HCT116 (cell line): ENCODE results near the gene INPP5F. TPM values are rescaled to one million over a fixed set of nuclear protein-coding genes. Genes with fewer than 3 reads are reported as not detected.

Experiments used
- ATAC-seq: fragments of 200-7000 bp; cut with Tn5 transposase; 2 replicates; pipeline ENCODE4 v1.9.1; 2020; ENCODE audit warnings: mild to moderate bottlenecking, moderate library complexity
- BruUV-seq: library from RNA; stranded (reverse); fragments of 400-500 nt; replicated peaks from 2 replicates; lab custom pipeline; 2021; lab: Mats Ljungman, UMichigan
- CTCF ChIA-PET: fragments of 300-600 bp; sonication (Branson Sonifier 250); formaldehyde crosslinking; loops from one replicate; lab custom pipeline; 2021; ENCODE audit warnings: antibody characterized with exemption; lab: Charles Lee
- POLR2A ChIA-PET: fragments of 300-600, 350-600 bp; sonication (Branson Sonifier 250); formaldehyde crosslinking; loops from one replicate; lab custom pipeline; 2021; ENCODE audit warnings: antibody characterized with exemption; lab: Charles Lee
- RAD21 ChIA-PET, 2 experiments: fragments of 300-600 bp; sonication (Branson Sonifier 250); formaldehyde crosslinking; loops; one replicate each; lab custom pipeline; 2023; ENCODE audit warnings: low total read pairs in 2 of 2; ENCODE audit not compliant: uncharacterized antibody in 2 of 2, unreplicated experiment in 2 of 2, low non-redundant PET in 1 of 2; lab: Charles Lee
- DNase-seq: peaks from one replicate; pipeline ENCODE4 v3.0.0-alpha.2; 2010; ENCODE audit warnings: low read depth, low spot score
- H2AFZ ChIP-seq: fragments of 200-600 bp; shearing (Covaris generic), sonication (generic); 2 replicates; pipeline ENCODE4 v1.6.1; 2017; ENCODE audit warnings: low read depth, mixed run types, mixed read lengths, antibody characterized with exemption, low read length; ENCODE audit not compliant: poor library complexity, severe bottlenecking
- H3K27ac ChIP-seq: 2 replicates; pipeline ENCODE4 v1.5.1; 2012; ENCODE audit warnings: low read depth, low read length
- H3K27me3 ChIP-seq: fragments of 200-600 bp; sonication (generic); 2 replicates; pipeline ENCODE4 v1.6.1; 2016; ENCODE audit warnings: mixed run types, low read length, mixed read lengths; ENCODE audit not compliant: insufficient read depth
- H3K36me3 ChIP-seq, 2 experiments: fragments of 200-500 bp in 1 of 2; fragments of 200-600 bp in 1 of 2; sonication (Bioruptor generic) in 1 of 2; sonication (generic) in 1 of 2; 2 replicates each; pipeline versions ENCODE4 v1.5.1 to v1.6.1; 2014 to 2016; ENCODE audit warnings: low read length in 2 of 2, inconsistent platforms in 1 of 2, mixed read lengths in 1 of 2, mixed run types in 1 of 2; ENCODE audit not compliant: insufficient read depth in 2 of 2, control insufficient read depth in 1 of 2
- H3K4me1 ChIP-seq, 2 experiments: fragments of 200-600 bp in 1 of 2; sonication (generic) in 1 of 2; 2 replicates each; pipeline versions ENCODE4 v1.5.1 to v1.6.1; 2012 to 2017; ENCODE audit warnings: low read length in 2 of 2, inconsistent platforms in 1 of 2, mild to moderate bottlenecking in 1 of 2, mixed read lengths in 1 of 2, mixed run types in 1 of 2, moderate library complexity in 1 of 2; ENCODE audit not compliant: insufficient read depth in 2 of 2, control insufficient read depth in 1 of 2
- H3K4me2 ChIP-seq: fragments of 200-600 bp; sonication (generic); 2 replicates; pipeline ENCODE4 v1.6.1; 2017; ENCODE audit warnings: mixed run types, low read length, mixed read lengths
- H3K4me3 ChIP-seq, 2 experiments: fragments of 200-600 bp in 1 of 2; sonication (generic) in 1 of 2; replicated peaks in 1 of 2; 2 replicates each; pipeline ENCODE4 v1.5.1; 2011 to 2016; ENCODE audit warnings: low read length in 2 of 2, control low read depth in 1 of 2, low read depth in 1 of 2, mild to moderate bottlenecking in 1 of 2, mixed read lengths in 1 of 2, mixed run types in 1 of 2
- H3K79me2 ChIP-seq: fragments of 200-600 bp; sonication (generic); 2 replicates; pipeline ENCODE4 v1.6.1; 2017; ENCODE audit warnings: mild to moderate bottlenecking, mixed run types, low read length, moderate library complexity, mixed read lengths; ENCODE audit not compliant: insufficient read depth
- H3K9ac ChIP-seq: fragments of 200-600 bp; sonication (generic); 2 replicates; pipeline ENCODE4 v1.6.1; 2016; ENCODE audit warnings: low read length, mixed read lengths
- H3K9me2 ChIP-seq: fragments of 200-600 bp; sonication (generic), shearing (Covaris generic); 2 replicates; pipeline ENCODE4 v1.6.1; 2017; ENCODE audit warnings: mixed run types, mild to moderate bottlenecking, moderate library complexity; ENCODE audit not compliant: insufficient read depth
- H3K9me3 ChIP-seq, 2 experiments: fragments of 200-500 bp in 1 of 2; fragments of 200-600 bp in 1 of 2; sonication (Bioruptor generic) in 1 of 2; sonication (generic) in 1 of 2; 2 replicates each; pipeline ENCODE4 v1.6.1; 2014 to 2017; ENCODE audit warnings: low read length in 2 of 2, mixed read lengths in 2 of 2, inconsistent platforms in 1 of 2, low read depth in 1 of 2, mild to moderate bottlenecking in 1 of 2, mixed run types in 1 of 2, moderate library complexity in 1 of 2; ENCODE audit not compliant: control insufficient read depth in 1 of 2, insufficient read depth in 1 of 2
- H4K20me1 ChIP-seq: fragments of 200-600 bp; sonication (generic), shearing (Covaris generic); 2 replicates; pipeline ENCODE4 v1.6.1; 2017; ENCODE audit warnings: mixed run types, mild to moderate bottlenecking, moderate library complexity; ENCODE audit not compliant: insufficient read depth
- JUND ChIP-seq: IDR thresholded peaks from 2 replicates; pipeline ENCODE4 v1.6.1; 2012
- POLR2A ChIP-seq: IDR thresholded peaks from 2 replicates; pipeline ENCODE4 v1.7.0; 2011; ENCODE audit warnings: borderline replicate concordance; ENCODE audit not compliant: insufficient read depth, insufficient read length; ENCODE audit errors: extremely low read depth
- POLR2AphosphoS5 ChIP-seq: IDR thresholded peaks from 2 replicates; pipeline ENCODE4 v1.6.1; 2011; ENCODE audit warnings: mild to moderate bottlenecking, low read depth, low read length, moderate library complexity
- YY1 ChIP-seq: IDR thresholded peaks from 2 replicates; pipeline ENCODE4 v1.6.1; 2011; ENCODE audit warnings: low read length, low read depth, moderate library complexity, mild to moderate bottlenecking; ENCODE audit not compliant: insufficient replicate concordance; ENCODE audit errors: extremely low read depth
- ZFX ChIP-seq: fragments of 450-650 bp; IDR thresholded peaks from 2 replicates; pipeline ENCODE4 v1.6.1; 2017
- intact Hi-C: fragments of 100-400 bp; cut with micrococcal nuclease; formaldehyde crosslinking; loops from 2 replicates; pipeline ENCODE4 v1.10.0; 2022
- total RNA-seq: library from RNA; stranded (reverse); gene quantifications from one replicate; pipeline ENCODE4 v1.2.1, GENCODE V29; 2021; ENCODE audit not compliant: unreplicated experiment

The INPP5F gene
- total RNA-seq, 1 experiment from 2014 or later, result 21.6 TPM

GRCh38 chr10:119871881-119872609 is 146.2 kb downstream of the INPP5F start (continued):
- peak; percentile 19 for TF ChIP-seq YY1
- TF ChIP-seq POLR2AphosphoS5, result 0 out of 2 replicates have a peak, but pooled peaks have one; percentile 34
- TF ChIP-seq POLR2A, result no peak
- TF ChIP-seq, all 23 proteins: peak for 2

GRCh38 chr10:119872610-119872859 is 146.7 kb downstream of the INPP5F start, which contains the start of gene MCMBP:
MCMBP (minus strand) TSS chr10:119872843; CDS start chr10:119872584, 259 bp downstream.
- peak within 1 kb of the TSS; percentile 42 for H2AFZ ChIP-seq
- peak within 1 kb of the TSS; percentile 94 for H3K4me2 ChIP-seq
- no peak for DNase-seq
- H3K9me3 ChIP-seq, result no peaks in the 10 kb centered on the region
- H3K4me3 ChIP-seq, result peak within 1 kb of the TSS; percentile 69 to 76
- H3K79me2 ChIP-seq, result peaks cover 47% of the 10 kb centered on the region
- peaks cover 37% of the 10 kb centered on the region; the same call in 1 of the 2 replicates for H4K20me1 ChIP-seq
- H3K27ac ChIP-seq, result peak within 1 kb of the TSS; percentile 90
- ChIA-PET RAD21 (no interaction called here), CTCF (interaction anchor here (0.9 to 3.0 kb wide), 3 partner anchors 12 to 16 kb away, joined by 3 to 22 read pairs (median 6); no protein-coding TSS in a partner anchor), POLR2A (interaction anchor here (1.0 to 3.2 kb wide), 7 partner anchors 9 to 665 kb away, joined by 3 to 20 read pairs (median 4); partner anchors contain the start of genes BAG3, GRK5 and SEC23IP)
- TF ChIP-seq POLR2A, result peak; percentile 81
- TF ChIP-seq JUND, result no peak
- TF ChIP-seq ZFX, result peak; percentile 99
- intact Hi-C loops, result loop anchor here (1.0 kb wide), 1 partner anchor 20 kb away; the partner anchor contains the start of gene SEC23IP
- no TSS peak for BruUV-seq
- no peaks in the 10 kb centered on the region for H3K27me3 ChIP-seq
- H3K9me2 ChIP-seq, result no peaks in the 10 kb centered on the region
- H3K36me3 ChIP-seq, result no peaks in the 10 kb centered on the region
- H3K4me1 ChIP-seq, result peaks cover 13 to 23% of the 10 kb centered on the region in 2 experiments
- ATAC-seq, result peak; percentile 39
- peak within 1 kb of the TSS; percentile 80 for H3K9ac ChIP-seq
